ENCODE data around the gene GDF10. TPM values are rescaled to one million over a fixed set of nuclear protein-coding genes. Genes with fewer than 3 reads are reported as not detected.

The GDF10 gene
- total RNA-seq, 1 experiment from 2014 or later = not detected

- Histone ChIP-seq H3K4me3 (no peak overlapping the region), H3K27me3 (0 out of 2 replicates have a peak, but pooled peaks cover 3% of the 10 kb centered on the region), H3K36me3 (no peaks in the 10 kb centered on the region), H3K9me3 (no peaks in the 10 kb centered on the region)
- no peak for DNase-seq
These were observed 1.3 kb upstream of the GDF10 start for GRCh38 chr10:47298715-47299114.

- Histone ChIP-seq H3K36me3 (no peaks in the 10 kb centered on the region), H3K9me3 (no peaks in the 10 kb centered on the region), H3K27me3 (0 out of 2 replicates have a peak, but pooled peaks cover 3% of the 10 kb centered on the region), H3K4me3 (peak overlapping the region; percentile 33)
- peak; percentile 16 for DNase-seq
These were observed 483 bp downstream of the GDF10 start for GRCh38 chr10:47300429-47300931.

DNA sequence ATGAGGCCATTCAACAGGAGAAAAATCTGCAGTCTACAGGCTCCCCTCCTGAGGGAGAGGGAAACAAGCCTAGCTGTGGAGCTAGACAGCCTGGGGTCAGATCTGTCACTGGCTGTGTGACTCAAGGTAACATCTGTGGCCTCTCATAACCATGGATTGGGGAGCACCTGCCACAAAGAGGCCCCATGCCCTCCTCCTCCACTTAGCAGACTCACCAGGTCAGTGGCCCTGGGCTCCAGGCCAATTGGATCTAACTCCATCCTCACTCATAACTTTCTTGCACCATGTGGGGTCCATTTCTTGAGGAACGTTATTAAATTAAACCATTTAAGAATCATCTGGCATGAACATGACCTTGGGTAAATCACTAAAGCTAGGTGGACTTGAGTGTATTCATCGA is 1.8 kb downstream of the GDF10 start:
- DNase-seq = no peak
- no peaks in the 10 kb centered on the region for H3K36me3 ChIP-seq
- H3K27me3 ChIP-seq = 0 out of 2 replicates have a peak, but pooled peaks cover 3% of the 10 kb centered on the region
- no peaks in the 10 kb centered on the region for H3K9me3 ChIP-seq
- no peak overlapping the region for H3K4me3 ChIP-seq

DNA sequence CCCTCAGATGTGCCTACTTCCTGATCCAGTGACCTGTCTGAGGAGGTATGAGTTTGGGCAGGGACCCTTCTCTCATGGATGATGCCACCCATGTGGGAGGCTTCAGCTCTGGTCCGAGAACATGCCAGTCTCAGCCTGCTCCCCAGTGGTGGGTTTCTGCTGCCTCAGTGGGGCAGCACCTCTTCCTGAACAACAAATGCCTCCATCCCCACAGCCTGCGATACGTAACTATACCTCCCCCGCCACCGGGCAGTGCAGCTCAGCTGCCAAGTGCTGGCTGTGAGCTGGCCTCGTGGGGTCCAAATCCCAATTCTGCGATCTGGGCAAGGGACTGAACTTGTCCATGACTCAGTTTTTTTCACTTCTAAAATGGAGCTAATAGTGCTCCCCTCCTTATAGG is 3.1 kb downstream of the GDF10 start:
- Histone ChIP-seq H3K4me3 (no peak overlapping the region), H3K27me3 (0 out of 2 replicates have a peak, but pooled peaks cover 3% of the 10 kb centered on the region), H3K36me3 (no peaks in the 10 kb centered on the region)

DNA sequence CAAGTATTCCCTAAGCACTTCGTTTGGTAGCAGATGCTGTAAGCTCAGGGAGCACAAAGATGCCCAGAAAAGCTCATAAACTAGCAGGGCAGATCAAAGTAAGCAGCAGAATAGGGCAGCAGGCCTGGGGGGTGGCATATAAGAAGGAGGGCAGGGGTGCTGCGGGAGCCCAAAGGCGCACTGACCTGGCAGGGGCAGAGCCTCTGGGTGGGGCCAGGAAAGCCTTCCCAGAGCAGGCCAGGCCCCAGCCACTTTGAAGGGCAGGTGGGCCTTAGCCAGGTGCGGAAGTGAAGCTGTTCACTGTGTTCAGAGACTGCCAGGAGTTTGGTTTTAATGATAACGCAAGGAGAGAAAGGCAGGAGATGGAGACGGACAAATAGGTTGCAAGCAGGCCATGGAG is 3.9 kb downstream of the GDF10 start:
- Histone ChIP-seq H3K36me3 (no peaks in the 10 kb centered on the region), H3K9me3 (no peaks in the 10 kb centered on the region), H3K4me3 (no peak overlapping the region), H3K27me3 (no peaks in the 10 kb centered on the region)
- no peak for DNase-seq

More for the DNA sequence above, 3.1 kb downstream of the GDF10 start:
- DNase-seq = no peak
- no peaks in the 10 kb centered on the region for H3K9me3 ChIP-seq

DNA sequence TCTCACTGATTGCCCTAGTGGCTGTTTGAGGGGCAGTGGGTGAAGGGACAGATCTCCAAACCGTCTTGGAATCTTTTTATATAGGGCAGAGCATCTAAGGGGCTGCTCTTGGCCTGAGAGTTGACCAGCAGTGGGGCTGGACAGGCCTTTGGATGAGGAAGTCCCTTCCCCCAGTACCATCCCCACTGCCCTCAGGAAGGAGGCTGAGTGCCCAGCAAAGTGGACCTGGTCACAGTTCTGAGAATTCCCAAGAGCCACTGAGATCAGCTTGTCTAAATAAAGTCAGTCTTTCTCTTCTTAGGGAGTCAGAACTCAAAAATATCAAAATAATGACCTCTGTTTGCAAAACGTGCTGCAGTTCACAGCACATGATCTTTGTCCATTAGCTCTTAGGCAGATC is 5.6 kb downstream of the GDF10 start:
- Histone ChIP-seq H3K9me3 (no peaks in the 10 kb centered on the region), H3K27me3 (no peaks in the 10 kb centered on the region), H3K36me3 (no peaks in the 10 kb centered on the region), H3K4me3 (no peak overlapping the region)
- no peak for DNase-seq

DNA sequence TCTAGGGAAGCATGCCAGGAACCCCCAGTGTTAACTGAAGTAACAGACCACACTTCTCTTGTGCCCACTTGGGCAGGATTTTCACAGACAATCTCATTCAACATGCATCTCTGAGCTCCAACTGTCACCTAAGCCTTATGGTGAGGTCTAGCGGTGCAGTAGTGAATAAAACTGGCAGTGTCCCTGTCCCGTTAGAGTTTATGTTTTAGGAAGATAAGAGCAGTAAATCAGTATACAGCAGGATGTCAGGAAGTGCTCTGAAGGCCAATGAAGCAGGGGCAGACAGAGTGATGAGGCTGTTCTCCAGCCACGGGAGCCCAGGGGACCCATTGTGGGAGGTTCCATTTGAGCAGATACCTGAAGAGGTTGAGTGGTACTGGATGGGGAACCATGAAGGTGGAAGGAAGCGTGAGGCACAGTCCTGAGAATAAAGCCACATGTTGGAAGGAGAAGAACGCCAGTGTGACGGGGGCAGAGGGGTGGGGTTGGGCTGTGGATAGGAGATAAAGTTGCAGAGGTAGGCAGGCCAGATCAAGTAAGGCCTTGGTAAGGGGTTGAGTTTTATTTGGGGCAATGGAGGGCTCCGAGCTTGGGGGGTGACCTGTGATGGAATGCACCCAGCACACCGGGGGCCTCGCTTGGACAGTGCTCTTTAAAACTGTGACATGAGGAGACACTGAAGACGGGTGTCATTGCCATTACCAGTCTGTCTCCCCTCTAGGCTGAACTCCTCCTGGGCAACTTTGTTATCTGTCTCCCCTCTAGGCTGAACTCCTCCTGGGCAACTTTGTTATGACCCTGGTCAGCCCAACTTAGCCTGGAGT is 6.6 kb downstream of the GDF10 start:
- Histone ChIP-seq H3K27me3 (no peaks in the 10 kb centered on the region), H3K36me3 (no peaks in the 10 kb centered on the region), H3K4me3 (no peak overlapping the region), H3K9me3 (no peaks in the 10 kb centered on the region)
- DNase-seq = no peak

- Histone ChIP-seq H3K27me3 (no peaks in the 10 kb centered on the region), H3K36me3 (no peaks in the 10 kb centered on the region), H3K9me3 (no peaks in the 10 kb centered on the region), H3K4me3 (no peak overlapping the region)
- DNase-seq = no peak
These were observed 7.4 kb downstream of the GDF10 start for GRCh38 chr10:47307381-47307780.

DNA sequence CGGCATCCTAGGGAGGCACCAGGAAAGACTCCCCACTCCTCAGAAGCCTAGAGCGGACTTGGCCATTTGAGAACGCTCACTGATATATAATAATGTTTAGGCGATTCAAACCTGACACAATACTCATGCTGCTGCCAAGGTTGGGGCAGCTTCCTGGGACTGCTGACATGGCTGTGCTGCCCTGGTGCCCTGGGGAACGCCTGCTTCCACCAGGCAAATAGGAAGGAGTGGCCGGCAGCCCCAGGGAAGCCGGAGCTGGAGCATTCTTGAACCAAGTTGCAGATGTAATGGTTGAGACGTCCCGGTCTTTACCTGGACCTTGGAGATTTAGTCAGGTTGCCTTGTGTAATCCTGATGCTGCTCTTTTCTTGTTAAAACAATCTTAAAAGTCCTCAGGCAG is 8.8 kb downstream of the GDF10 start:
- H3K9me3 ChIP-seq = no peaks in the 10 kb centered on the region
- H3K4me3 ChIP-seq = no peak overlapping the region
- H3K27me3 ChIP-seq = no peaks in the 10 kb centered on the region
- no peaks in the 10 kb centered on the region for H3K36me3 ChIP-seq
- no peak for DNase-seq

GRCh38 chr10:47309408-47310089 is 9.6 kb downstream of the GDF10 start:
- H3K4me3 ChIP-seq = no peak overlapping the region
- no peak for DNase-seq

DNA sequence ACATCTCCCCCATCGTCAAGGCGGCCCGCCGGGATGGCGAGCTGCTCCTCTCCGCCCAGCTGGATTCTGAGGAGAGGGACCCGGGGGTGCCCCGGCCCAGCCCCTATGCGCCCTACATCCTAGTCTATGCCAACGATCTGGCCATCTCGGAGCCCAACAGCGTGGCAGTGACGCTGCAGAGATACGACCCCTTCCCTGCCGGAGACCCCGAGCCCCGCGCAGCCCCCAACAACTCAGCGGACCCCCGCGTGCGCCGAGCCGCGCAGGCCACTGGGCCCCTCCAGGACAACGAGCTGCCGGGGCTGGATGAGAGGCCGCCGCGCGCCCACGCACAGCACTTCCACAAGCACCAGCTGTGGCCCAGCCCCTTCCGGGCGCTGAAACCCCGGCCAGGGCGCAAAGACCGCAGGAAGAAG is 10.1 kb downstream of the GDF10 start:
- no peaks in the 10 kb centered on the region for H3K36me3 ChIP-seq
- H3K27me3 ChIP-seq = no peaks in the 10 kb centered on the region
- H3K9me3 ChIP-seq = no peaks in the 10 kb centered on the region
- no peak for DNase-seq
- H3K4me3 ChIP-seq = no peak overlapping the region

More at GRCh38 chr10:47309408-47310089, 9.6 kb downstream of the GDF10 start:
- H3K36me3 ChIP-seq = no peaks in the 10 kb centered on the region
- no peaks in the 10 kb centered on the region for H3K9me3 ChIP-seq
- no peaks in the 10 kb centered on the region for H3K27me3 ChIP-seq

- no peaks in the 10 kb centered on the region for H3K27me3 ChIP-seq
- H3K9me3 ChIP-seq = no peaks in the 10 kb centered on the region
- no peak overlapping the region for H3K4me3 ChIP-seq
- DNase-seq = no peak
- no peaks in the 10 kb centered on the region for H3K36me3 ChIP-seq
These were observed 11.4 kb downstream of the GDF10 start for GRCh38 chr10:47311193-47311931.

DNA sequence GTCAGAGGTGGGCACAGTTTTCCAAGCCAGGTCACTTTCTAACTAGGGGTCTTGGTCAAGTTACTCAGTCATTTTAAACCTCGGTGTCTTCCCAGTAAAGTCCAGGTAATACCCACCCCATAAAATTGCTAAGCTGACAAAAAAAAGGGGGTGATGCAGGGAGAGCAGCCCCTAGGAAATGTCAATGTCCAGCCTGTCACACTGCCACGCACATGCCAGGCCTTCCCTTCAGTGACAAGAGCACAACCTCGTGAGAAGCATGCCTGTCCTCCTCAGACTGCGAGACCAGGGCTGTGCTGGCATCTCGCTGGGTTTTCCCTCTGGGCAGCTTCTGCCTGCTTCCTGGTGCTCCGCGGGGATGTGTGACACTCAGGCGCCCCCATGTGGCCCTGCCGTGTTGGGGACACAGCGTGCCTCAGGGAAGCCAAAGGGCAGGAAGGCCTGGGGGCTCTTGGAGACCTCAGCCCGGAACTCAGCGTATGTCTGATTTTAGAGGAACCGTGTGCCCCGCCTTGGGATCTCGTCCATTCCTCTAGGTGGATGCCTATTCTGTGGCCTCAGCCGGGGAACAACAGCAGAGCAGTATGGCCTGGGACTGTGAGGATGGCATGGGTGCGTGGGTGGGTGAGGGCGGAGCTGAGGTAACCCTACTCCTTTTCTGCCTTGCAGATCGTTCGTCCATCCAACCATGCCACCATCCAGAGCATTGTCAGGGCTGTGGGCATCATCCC is 12.1 kb downstream of the GDF10 start:
- H3K36me3 ChIP-seq = no peaks in the 10 kb centered on the region
- H3K27me3 ChIP-seq = no peaks in the 10 kb centered on the region
- peak; percentile 73 for DNase-seq
- H3K4me3 ChIP-seq = no peak overlapping the region
- no peaks in the 10 kb centered on the region for H3K9me3 ChIP-seq

- no peak for DNase-seq
- H3K36me3 ChIP-seq = no peaks in the 10 kb centered on the region
- H3K9me3 ChIP-seq = no peaks in the 10 kb centered on the region
- H3K4me3 ChIP-seq = no peak overlapping the region
- no peaks in the 10 kb centered on the region for H3K27me3 ChIP-seq
These were observed 12.6 kb downstream of the GDF10 start for GRCh38 chr10:47312663-47312995.

DNA sequence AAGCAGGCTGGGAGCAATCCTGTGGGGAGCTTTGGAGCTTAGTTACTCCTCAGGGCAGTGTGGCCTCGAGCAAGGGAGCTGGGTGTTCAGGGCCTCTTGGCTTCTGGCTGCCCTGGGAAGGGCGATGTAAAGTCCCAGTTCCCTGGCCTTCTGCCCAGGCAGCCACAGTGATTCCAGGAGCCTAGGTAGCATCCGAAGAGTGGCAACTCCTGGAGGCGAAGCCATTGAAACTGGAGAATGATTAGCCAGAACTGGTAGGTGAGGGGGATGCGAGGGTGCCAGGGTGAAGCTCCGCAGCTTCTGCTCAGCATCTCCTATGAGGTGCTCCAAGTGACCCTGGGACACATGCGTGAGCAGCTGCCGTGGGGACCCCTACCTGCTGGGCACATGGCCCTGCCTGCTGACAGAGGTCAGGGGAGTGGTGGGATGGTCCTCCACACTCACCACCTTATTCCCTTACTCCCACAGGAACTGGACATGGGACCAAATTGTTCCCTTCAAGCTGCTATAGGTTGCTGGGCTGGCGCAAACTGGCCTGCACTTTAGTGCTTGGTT is 14.5 kb downstream of the GDF10 start:
- Histone ChIP-seq H3K4me3 (no peak overlapping the region), H3K9me3 (no peaks in the 10 kb centered on the region), H3K27me3 (no peaks in the 10 kb centered on the region), H3K36me3 (no peaks in the 10 kb centered on the region)
- no peak for DNase-seq

GRCh38 chr10:47315421-47315820 is 15.4 kb downstream of the GDF10 start:
- H3K36me3 ChIP-seq = no peaks in the 10 kb centered on the region
- H3K9me3 ChIP-seq = no peaks in the 10 kb centered on the region
- DNase-seq = no peak
- H3K27me3 ChIP-seq = no peaks in the 10 kb centered on the region
- no peak overlapping the region for H3K4me3 ChIP-seq

Data from MG63 (cell line).